Measurements from ENCODE around the gene UCP3. TPM values are rescaled to one million over a fixed set of nuclear protein-coding genes. Genes with fewer than 3 reads are reported as not detected.

UCP3 gene
- total and polyA plus RNA-seq, 8 donors: under 0.01 to 28.0 (median 0.70) TPM; not detected in 1

DNA sequence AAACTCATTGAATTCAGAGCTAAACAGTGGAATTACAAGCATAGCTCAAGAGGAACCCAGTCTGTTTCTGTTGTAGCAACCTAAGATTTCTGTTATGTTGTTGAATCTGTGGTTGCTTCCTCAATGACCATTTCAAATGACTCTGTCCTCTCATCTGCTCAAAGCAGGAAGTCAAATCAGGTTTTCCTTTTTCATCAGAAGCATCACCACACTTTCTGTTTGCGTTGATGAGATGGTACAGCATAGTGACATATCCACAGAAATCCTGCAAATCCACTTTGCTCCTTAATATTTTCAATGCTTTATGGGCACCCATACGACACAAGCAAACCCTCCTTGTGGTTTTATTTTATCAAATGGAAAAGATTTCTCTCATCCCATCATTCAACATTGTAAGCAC, 13.6 kb downstream of the UCP3 start:
- Histone ChIP-seq H3K27ac (peak overlapping the region in 1 of 5 donors; percentile 24), H3K27me3 (no peaks in the 10 kb centered on the region), H3K36me3 (no peaks in the 10 kb centered on the region), H3K9me3 (no peaks in the 10 kb centered on the region), H3K4me1 (no peaks in the 10 kb centered on the region), H3K4me3 (no peak overlapping the region)
- TF ChIP-seq, protein P1, sequence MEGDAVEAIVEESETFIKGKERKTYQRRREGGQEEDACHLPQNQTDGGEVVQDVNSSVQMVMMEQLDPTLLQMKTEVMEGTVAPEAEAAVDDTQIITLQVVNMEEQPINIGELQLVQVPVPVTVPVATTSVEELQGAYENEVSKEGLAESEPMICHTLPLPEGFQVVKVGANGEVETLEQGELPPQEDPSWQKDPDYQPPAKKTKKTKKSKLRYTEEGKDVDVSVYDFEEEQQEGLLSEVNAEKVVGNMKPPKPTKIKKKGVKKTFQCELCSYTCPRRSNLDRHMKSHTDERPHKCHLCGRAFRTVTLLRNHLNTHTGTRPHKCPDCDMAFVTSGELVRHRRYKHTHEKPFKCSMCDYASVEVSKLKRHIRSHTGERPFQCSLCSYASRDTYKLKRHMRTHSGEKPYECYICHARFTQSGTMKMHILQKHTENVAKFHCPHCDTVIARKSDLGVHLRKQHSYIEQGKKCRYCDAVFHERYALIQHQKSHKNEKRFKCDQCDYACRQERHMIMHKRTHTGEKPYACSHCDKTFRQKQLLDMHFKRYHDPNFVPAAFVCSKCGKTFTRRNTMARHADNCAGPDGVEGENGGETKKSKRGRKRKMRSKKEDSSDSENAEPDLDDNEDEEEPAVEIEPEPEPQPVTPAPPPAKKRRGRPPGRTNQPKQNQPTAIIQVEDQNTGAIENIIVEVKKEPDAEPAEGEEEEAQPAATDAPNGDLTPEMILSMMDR (IDR thresholded peaks at IDR 0.05): no peak
- TF ChIP-seq EP300 (IDR thresholded peaks at IDR 0.05) (no peak), POLR2A (IDR thresholded peaks at IDR 0.05) (no peak), POLR2AphosphoS5 (IDR thresholded peaks at IDR 0.05) (no peak)
- WGBS, 5 donors: 74 to 79% (median 77%) methylated on average over 2 of the region's 2 CpGs
- peak in 1 of 2 donors; percentile 68 for DNase-seq
- intact Hi-C loops (cut with DNase I; ENCODE audit: low total_unique reads): no loop called here

DNA sequence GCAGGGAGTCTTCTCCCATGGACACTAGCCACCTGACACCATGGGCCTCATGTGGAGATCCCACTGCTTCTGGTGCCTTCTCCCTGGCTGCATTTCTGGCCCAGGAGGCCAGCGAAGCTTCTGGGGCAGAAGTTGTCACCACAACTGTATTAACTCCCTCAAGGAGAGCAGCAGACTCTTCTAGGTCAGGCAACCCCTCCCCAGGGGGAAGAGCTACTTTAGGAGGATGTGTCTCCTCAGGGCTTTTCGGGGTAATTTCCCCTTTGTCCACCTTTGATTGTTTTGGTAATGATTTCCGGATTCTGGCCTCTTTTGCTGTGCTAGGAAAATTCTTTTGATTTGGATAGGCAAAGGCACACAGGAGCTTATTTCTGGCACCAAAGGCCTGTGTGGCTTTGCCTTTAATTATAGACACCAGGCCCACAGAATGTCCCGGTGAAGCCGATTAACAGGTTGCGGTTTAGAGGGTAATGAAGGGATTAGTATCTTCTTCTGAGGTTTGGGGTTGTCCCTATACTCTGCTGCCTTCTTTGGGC, 17.3 kb downstream of the UCP3 start:
- 84 to 91% (median 86%) methylated on average over 6 of the region's 6 CpGs for WGBS, 5 donors
- no peak overlapping the region for H3K27ac ChIP-seq
- H3K27me3 ChIP-seq: no peaks in the 10 kb centered on the region
- DNase-seq: no peak
- H3K36me3 ChIP-seq: no peaks in the 10 kb centered on the region
- no peaks in the 10 kb centered on the region for H3K9me3 ChIP-seq
- no peaks in the 10 kb centered on the region for H3K4me1 ChIP-seq
- TF ChIP-seq POLR2A (IDR thresholded peaks at IDR 0.05): no peak
- TF ChIP-seq, protein P1 (IDR thresholded peaks at IDR 0.05): no peak
- TF ChIP-seq EP300 (IDR thresholded peaks at IDR 0.05): no peak
- no peak for TF ChIP-seq POLR2AphosphoS5 (IDR thresholded peaks at IDR 0.05)
- no peak overlapping the region for H3K4me3 ChIP-seq
- intact Hi-C loops (cut with DNase I; ENCODE audit: low total_unique reads): no loop called here

DNA sequence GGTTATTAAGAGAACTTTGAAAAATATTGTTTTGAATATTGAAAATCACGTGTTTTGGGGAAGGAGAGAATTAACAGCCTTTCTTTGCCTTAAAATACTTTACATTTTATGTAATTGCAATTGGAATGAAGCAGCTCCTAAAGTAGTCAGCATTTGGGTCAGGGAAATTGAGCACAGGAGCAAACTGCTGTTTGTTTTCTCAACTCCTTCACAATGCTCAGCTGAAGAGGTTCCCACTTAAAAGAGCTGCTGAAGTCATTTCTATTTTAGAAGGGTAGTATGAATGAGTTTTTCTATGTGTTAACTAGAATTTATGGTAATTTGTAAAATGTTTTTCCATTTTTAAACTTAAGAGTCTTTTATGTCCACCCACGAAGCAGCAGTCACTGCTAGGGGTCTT, 18.2 kb downstream of the UCP3 start:
- WGBS, 5 donors: 73 to 84% (median 79%) methylated on average over 2 of the region's 2 CpGs
- Histone ChIP-seq H3K9me3 (no peaks in the 10 kb centered on the region), H3K4me1 (no peaks in the 10 kb centered on the region), H3K27ac (no peak overlapping the region), H3K27me3 (no peaks in the 10 kb centered on the region), H3K36me3 (no peaks in the 10 kb centered on the region), H3K4me3 (no peak overlapping the region)
- TF ChIP-seq, protein P1 (IDR thresholded peaks at IDR 0.05): no peak
- TF ChIP-seq EP300 (IDR thresholded peaks at IDR 0.05) (no peak), POLR2AphosphoS5 (IDR thresholded peaks at IDR 0.05) (no peak), POLR2A (IDR thresholded peaks at IDR 0.05) (no peak)
- no peak for DNase-seq
- intact Hi-C loops (cut with DNase I; ENCODE audit: low total_unique reads): no loop called here

DNA sequence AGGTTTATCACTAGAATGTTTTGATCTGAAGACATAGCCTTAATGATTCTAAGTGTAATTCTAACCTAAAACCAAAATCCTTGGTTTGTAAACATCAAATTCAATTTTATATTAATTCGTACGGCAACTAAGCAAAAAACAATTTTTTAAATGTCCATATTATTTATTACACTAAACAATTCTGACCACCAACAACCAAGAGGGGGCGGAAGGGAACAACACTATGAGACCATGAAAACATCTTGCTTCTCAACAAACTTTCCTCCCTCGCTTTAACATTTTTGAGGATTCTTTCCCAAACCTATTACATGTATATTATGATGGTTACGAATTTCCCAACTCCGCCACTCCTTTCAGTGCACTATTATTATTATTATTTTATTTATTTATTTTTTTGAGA, 19.7 kb downstream of the UCP3 start:
- Histone ChIP-seq H3K9me3 (no peaks in the 10 kb centered on the region), H3K27ac (no peak overlapping the region), H3K27me3 (no peaks in the 10 kb centered on the region), H3K4me3 (no peak overlapping the region), H3K36me3 (no peaks in the 10 kb centered on the region), H3K4me1 (peaks cover 0 to 4% (median under 1%) of the 10 kb centered on the region in 4 donors)
- intact Hi-C loops (cut with DNase I; ENCODE audit: low total_unique reads): no loop called here
- WGBS, 5 donors: 84 to 97% (median 91%) methylated on average over 6 of the region's 6 CpGs
- DNase-seq: no peak
- TF ChIP-seq POLR2AphosphoS5 (IDR thresholded peaks at IDR 0.05) (no peak), POLR2A (IDR thresholded peaks at IDR 0.05) (no peak), EP300 (IDR thresholded peaks at IDR 0.05) (no peak)
- TF ChIP-seq, protein P1 (IDR thresholded peaks at IDR 0.05): no peak

All from stomach (tissue), 9 donors.